Activated CD4-positive, alpha-beta T cell treated with anti-CD3 and anti-CD28 coated beads, Interleukin-2, Interleukin-4, amounts not matched to agents 100 ng/mL and 50 ng/mL, durations not matched to agents 16 hours and 8 hours (primary cell): ENCODE measurements around the gene KLHDC7B.

Experiments used
- DNase-seq: peaks from one replicate; pipeline ENCODE4 v3.0.0-alpha.2; 2020; ENCODE audit warnings: low spot score

Gene KLHDC7B

GRCh38 chr22:50573491-50574382 is 28.0 kb downstream of the KLHDC7B start:
- DNase-seq: no peak

- no peak for DNase-seq
These were observed 28.7 kb downstream of the KLHDC7B start for GRCh38 chr22:50574383-50574755.

DNA sequence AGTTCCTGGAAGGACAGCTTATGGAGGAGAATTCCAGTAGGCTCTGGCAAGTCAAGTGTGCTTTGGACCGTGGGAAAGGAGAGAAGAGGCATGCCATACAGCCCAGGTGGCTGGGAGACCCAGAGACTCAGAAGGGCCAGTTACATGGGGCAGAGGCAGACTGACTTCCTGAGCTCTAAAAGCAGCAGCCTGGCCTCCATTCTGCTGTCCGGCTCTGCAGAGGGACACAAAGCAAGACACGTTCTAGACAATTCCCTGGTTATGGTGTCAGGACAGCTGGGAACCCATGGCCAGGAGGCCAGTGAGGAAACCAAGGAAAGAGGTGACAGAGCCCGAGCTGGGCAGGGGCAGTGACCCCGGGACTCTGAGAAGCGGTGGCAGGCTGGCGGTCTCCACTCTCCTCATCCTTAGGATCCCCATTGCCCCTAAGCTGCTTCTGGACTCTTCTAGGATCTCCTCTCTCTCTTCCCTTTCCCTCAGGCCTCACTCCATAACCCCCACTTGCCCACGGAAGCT is 29.8 kb downstream of the KLHDC7B start:
- no peak for DNase-seq

DNA sequence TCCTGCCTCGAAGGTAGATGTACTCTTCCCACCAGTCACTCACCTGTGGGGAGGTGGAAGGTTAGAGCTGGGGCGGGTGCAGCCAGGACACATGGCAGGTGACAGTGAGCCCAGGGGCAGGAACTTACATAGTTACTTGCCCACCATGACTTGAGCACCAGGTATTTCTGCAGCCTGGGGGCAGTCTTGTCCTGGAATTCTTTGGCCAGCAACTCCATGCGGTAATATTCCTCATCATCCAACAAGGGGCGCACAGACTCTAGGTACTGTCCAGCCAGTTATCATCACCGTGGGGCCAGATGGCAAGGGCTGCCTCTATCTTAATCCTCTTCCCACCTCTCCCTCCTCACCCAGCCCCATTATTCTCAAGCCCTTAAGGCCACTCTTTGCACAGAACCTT is 30.4 kb downstream of the KLHDC7B start:
- DNase-seq: no peak

- no peak for DNase-seq
These were observed 31.4 kb downstream of the KLHDC7B start for GRCh38 chr22:50576806-50577696.

DNA sequence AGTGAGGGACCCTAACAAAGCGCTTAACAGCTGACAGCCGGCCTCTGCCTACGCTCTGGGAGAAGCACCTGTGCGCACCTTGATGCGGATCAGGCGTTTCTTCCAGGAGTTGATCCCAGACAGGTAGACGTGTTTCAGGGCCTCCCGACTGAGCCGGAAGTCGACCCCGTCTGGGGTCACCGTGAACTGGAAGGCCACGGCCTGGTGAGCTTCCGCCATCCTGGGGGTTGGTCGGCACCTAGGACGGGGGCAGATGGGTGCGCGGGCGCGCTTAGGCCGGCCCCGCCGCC is 31.9 kb downstream of the KLHDC7B start:
- no peak for DNase-seq

DNA sequence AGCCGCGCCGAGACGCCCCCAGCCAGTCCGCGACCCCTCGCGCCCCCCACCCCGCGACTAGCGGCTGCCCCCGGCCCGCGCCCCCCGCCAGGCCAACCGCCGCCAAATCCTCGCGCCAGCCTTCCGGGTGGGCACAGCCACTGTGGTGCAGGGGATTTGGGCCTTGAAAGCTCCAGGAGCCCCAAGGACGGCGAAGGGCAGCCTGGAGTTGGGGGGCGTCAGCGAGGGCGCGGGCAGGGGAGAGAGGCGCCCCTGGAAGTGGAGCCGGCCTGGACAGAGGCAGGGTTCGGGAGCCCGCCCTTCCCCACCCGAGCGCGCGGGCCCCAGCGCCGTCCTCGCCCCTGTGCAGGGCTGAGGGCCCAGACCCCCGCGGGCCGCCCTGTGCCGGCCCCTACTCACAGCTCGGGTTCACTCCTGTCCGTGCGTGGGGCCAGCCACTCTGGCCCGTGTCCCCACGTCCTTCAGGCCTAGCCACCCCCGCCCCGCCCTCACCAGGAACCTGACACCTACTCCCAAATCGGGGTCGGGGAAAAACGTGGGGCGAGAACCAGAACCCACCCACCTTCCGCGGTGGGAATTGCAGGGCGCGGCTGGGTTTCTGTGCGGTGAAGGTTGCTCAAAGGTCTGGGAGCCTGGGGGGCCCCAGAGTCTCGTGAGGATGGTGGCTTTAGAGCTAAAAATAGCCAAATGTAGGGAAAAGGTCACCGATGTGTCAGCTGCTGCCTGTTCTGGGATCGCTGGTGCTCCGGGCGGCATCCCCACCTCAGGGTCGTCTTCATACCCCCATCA is 32.5 kb downstream of the KLHDC7B start, which contains the start of gene CPT1B:
TSS of gene CPT1B (minus strand) at position 441 of the 789 bp plus-strand sequence. CDS start 512 bp downstream, outside the sequence.
- no peak for DNase-seq

DNA sequence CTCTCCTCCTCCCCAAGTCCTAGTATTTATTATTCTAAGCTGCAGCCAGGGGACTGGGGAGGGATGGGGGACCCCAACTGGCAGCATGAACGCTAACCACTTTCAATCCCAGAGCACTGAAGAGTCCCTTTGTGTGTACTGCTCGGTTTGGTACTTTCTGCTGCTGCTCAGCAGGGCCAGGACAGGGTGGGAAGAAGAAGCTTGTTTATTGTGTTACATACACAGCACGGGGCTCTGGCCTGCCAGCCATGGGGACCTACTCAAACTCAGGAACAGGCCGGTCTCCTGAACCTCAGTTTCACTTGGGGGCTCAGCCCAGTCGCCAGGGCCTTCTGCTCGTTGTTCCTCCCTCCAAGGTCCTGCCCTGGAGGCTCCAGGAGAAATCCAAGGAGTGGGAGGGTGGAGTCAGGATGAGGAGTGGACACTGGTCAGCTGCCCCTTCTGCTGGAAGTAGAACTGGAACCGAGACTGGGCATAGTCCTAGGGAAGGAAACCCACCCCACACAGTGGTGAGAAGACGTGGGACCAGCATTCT is 33.1 kb downstream of the KLHDC7B start:
- no peak for DNase-seq

GRCh38 chr22:50579752-50580151 is 34.1 kb downstream of the KLHDC7B start:
- DNase-seq: no peak

DNA sequence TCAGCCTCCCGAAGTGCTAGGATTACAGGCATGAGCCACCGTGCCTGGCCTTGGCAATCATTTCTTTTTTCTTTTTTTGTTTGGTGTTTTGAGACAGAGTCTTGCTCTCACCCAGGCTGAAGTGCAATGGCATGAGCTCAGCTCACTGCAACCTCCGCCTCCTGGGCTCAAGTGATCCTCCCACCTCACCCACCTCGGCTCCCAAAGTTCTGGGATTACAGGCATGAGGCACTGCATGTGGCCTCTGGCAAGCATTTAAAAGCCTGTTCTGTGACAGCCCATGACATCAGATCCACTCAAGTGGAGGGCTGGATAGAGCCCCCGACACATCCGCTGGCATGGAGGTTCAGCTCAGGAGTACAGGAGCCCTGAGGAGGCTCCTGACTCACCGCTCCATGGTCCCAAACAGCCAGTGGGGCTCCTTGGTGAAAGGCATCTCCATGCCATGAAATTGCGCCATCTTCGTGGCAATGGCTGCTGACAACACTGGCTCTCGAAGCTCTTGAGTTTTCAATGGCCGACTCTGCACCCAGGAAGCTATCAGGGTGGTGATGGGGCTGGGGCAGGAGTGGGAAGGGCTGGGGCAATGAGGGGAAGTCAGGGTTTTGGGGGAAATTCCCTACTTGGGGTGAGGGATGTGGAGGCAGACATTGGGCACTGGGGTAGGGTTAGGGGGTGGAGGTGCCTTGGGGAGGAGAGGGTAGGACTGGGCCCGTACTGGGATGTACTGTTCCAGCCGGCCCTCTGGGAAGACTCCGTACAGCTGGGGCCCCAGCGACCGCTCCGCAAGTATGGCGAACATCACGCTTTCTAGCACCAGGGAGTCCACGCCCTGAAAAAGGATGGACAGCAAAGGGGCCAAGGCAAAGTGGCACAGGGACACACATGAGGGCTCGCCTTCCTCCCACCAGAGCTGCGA is 35.6 kb downstream of the KLHDC7B start:
- no peak for DNase-seq

- peak; percentile 43 for DNase-seq
These were observed 36.3 kb downstream of the KLHDC7B start for GRCh38 chr22:50581950-50582492.

DNA sequence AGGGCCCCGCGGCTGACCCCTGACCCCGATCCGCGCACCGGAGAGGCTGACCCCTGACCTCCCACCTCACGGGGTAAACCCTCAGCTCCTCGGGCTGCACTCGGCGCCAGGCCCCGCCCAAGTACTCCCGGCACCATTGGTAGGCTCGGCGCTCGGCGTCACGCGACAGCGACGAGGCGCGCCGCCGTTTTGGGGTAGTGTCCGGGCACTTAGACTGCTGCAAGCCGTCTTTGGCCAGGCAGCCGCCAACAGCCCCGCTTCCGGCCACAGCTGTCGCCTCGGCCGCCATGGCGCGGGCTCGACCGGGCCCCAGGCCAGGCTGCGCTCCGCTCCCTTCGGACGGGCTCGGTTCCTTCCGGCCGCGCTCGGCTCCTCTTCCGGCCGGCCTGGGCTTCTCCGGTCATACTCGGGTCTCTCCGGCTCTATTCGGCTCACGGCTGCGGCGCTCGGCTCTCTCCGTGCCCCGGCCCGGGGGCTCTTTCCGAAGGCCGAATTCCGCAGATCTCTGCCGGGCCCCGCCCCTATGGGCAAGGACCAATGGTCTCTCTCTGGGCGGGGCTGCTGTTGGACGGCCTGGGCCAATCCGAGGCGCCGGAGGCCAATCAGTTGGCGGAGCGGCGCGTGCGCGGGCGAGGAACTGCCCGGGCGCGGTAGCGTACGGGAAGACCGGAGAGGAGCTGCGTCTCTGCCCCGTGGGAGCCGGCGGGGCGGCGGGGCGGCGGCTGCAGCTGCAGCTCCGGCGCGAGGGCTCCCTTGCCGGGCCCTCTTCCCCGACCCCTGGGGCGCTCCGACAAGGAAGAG is 37.0 kb downstream of the KLHDC7B start, which contains the start of gene CHKB:
TSS of gene CHKB (minus strand) at position 357 of the 801 bp plus-strand sequence. CDS start at position 289, 68 bp downstream.
- peak; percentile 99 for DNase-seq

GRCh38 chr22:50583294-50583861 is 37.7 kb downstream of the KLHDC7B start:
- DNase-seq: no peak

- no peak for DNase-seq
These were observed 38.7 kb downstream of the KLHDC7B start for GRCh38 chr22:50584106-50585096.

DNA sequence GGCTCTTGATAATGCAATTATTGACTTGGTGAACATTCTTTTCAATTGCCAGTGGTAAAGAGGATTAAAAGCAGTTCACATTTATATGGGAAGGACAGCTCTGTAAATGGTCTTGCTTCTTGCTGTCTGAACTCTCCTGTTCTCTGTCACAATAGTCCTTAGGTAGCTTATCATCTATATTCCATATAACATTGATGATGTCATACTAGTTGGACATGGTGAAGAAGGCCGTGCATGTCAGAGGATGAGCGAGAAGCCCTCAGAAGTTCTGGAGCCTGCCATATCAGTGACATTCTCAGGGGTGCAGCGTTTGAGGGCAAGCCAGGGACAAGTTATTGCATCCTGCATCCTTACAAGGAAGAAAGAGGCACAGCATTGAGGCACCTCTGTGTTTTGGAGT is 39.5 kb downstream of the KLHDC7B start:
- no peak for DNase-seq

GRCh38 chr22:50585781-50586180 is 40.1 kb downstream of the KLHDC7B start:
- DNase-seq: no peak

DNA sequence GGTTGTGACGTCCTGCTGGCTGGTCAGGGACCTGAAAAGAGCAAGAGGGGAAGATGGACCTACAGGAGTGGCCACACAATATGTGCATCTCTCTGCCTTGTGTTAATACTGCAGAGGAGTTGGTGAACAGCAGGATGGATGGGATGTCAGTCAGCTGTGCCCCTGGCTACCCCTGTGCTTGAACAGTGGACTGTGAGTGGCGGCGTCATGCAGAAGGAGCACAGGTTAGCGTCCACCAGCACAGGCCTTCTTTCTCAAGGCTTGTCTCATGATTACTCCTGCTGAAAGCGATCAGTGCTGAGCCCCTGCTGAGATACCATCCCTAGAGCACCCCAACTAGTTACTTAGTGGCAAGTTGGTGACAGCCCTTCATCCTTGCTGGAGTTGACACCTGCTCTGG is 40.7 kb downstream of the KLHDC7B start:
- DNase-seq: no peak

GRCh38 chr22:50587407-50587806 is 41.7 kb downstream of the KLHDC7B start:
- DNase-seq: no peak
